ENCODE data around the gene FMN1. TPM values are rescaled to one million over a fixed set of nuclear protein-coding genes. Genes with fewer than 3 reads are reported as not detected.

Gene FMN1
- total and polyA plus RNA-seq, 7 experiments from 2014 or later, result 0.02 to 32.2 (median 1.0) TPM; not detected in 1

Other genes starting within 250 kb of the FMN1 start
- 1 to 10 TPM in 2 of 5 experiments, not detected in 3; 1.7 to 5.3 TPM for gene RYR3, start 116.3 kb upstream of the FMN1 start, total RNA-seq
- gene RYR3, start 116.3 kb upstream of the FMN1 start, polyA plus RNA-seq, result under 1 TPM; 0.10 to 0.57 TPM